Stimulated activated CD8-positive, alpha-beta memory T cell treated with anti-CD3 and anti-CD28 coated beads, Interleukin-15, amount 100 ng/mL, for 24 hours (primary cell): ENCODE measurements around the gene ABHD12B.
"Not testable (repeated sequence)": the region's sequence is repeated elsewhere in the genome, so short reads cannot be mapped to it uniquely, and the experiment has no call there.

Source experiments
- DNase-seq: peaks from one replicate; pipeline ENCODE4 v3.0.0-alpha.2; 2020; ENCODE audit warnings: low read depth

ABHD12B gene

DNA sequence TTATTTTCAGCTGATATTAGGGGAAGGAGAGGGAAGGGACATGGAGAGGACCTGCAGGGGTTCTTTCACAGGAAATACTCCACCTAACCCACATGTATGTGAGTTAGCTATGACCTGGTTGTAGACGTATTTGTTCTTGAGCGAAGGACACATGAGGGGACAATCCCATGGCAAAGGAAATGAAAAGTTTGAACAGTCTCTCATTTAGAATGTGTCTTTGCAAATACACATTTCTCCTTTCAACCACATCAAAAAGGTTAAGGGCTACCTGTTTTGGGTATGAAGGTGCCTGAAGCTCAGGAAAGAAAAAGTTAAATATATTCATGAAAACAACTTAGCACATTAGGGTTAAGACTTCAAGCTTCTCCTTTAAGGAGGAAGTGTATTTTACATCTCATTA, 65.0 kb downstream of the ABHD12B start:
- no peak for DNase-seq

DNA sequence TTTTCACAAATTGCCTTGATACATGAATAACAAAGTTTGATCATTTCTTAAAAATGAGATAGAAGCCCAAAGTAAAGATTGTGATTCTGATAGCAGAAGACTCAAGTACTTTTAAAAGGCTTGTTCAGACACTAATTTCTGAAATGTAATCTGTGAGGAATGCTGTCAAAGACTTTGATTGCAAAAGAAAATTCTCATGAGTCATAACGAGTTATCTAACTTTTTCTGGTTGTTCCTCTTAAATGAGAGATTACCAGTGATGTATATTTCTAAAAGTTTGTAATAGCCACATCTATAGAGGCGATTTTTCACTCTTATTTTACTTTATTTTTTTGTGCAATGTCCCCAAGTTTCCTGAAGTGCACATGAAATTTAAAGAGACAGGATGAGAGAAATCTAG, 65.5 kb downstream of the ABHD12B start:
- no peak for DNase-seq

DNA sequence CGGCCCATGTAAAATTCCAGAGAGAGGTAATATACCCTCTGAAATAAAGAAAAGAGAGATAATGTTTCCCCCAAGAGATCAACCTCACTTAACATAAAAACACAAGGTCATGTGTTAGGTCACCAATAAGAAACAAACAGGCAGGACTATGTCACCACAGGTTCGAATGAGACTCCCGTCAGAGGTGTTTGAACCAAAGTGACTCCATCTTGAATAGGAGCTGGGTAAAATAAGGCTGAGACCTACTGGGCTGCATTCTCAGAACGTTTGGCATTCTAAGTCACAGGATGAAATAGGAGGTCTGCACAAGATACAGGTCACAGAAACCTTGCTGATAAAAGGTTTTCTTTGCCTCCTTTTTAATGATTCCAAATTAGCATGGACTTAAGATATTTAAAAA, 65.9 kb downstream of the ABHD12B start:
- DNase-seq, result no peak

DNA sequence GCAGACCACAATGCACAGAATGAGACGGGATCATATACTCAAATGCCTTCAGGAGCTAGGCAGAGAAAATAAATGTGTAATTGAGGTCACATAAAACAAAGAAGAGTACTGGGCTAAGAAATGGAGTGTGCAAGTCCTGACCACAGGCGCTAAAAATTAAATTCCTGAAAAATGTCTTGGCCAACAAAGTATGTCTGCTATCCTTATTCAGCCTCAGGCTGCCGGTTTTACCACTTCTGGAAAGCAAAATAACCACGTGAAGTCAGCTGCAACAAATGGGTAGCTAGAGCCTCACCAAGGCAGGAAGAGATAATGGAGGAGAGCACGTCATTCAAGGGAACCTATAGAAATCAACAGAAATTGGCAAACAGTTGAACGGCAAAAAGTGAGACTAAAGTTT, 69.3 kb downstream of the ABHD12B start:
- no peak for DNase-seq

DNA sequence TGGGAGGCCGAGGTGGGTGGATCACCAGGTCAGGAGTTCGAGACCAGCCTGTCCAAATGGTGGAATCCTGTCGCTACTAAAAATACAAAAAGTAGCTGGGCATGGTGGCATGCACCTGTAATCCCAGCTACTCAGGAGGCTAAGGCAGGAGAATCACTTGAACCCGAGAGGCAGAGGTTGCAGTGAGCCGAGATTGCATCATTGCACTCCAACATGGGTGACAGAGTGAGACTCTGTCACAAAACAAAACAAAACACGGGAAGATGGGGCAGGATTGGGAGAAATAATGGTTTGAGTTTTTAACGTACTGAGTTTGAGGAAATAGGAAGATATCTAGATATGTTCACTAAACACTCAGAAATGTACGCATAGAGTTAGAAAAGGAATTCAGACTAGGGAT, 69.8 kb downstream of the ABHD12B start:
- DNase-seq, result not testable (repeated sequence)

DNA sequence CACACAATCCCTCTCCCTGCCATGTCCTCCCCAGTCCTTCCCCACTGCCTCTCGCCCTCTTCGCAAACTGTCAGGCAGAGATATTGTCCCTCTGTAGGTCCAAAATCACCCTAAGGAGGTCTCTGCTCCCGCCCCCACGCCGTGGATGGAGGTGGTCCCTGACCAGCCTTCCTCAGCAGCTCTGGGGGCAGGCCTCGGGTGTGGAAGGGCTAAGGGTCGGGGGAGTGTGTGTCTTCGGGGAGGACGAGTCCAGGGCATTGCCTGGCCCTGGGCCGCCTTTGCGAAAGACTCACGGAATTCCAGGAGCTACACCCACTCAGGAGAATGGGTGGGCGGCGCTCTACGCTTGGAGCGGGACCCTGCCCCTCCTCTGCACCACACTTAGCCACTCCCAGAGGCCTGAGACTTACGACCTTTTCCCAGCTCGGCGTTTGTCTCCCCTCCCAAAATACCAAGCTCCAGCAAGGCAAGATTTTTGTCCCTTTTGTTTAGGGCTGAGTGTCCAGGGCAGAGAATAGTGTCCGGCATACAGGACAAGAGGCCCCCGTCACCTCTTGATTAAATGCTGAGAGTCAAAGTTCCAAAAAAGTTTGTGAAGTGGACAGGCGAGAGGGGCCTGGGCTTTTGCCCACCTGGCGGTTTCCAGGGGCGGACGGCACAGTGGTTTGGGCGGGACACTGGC, 71.5 kb downstream of the ABHD12B start:
- no peak for DNase-seq

DNA sequence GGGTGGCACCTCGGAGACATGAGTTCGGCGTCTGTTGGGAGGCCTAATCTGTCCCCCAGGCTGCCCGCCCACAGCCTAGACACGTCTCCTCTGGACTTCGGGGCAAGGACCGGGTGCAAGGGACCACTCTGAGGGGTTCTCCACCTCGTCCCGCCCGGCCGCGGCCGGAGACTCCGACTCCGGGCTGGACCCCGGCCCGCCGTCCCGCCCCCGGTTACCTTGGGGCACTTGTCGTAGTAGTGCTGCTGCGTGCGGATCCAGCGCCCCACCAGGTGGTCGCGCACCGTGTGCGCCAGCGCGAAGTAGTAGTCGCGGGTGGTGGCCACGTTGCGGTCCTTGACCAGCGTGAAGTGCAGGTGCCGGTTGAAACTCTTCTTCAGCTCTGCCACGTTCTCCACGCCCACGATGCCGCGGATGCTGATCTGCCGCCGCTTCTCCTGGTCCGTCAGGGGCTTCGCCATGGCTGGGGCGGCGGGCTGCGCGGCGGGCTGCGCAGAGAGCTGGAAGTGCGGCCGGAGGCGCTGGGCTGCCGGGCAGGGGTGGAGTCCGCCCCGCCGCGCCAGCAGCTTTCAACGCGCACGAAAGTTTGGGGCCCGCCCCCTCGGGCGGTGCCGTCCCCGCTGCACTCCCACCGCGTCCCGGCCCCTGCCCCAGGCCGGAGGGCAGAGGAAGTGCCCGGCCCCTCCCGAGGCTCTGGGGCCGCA, 72.2 kb downstream of the ABHD12B start, which contains the start of gene PYGL:
Gene PYGL, minus strand, starts transcription at position 541 of the 704 bp plus-strand sequence. Its CDS starts 80 bp downstream, at position 461.
- no peak for DNase-seq

DNA sequence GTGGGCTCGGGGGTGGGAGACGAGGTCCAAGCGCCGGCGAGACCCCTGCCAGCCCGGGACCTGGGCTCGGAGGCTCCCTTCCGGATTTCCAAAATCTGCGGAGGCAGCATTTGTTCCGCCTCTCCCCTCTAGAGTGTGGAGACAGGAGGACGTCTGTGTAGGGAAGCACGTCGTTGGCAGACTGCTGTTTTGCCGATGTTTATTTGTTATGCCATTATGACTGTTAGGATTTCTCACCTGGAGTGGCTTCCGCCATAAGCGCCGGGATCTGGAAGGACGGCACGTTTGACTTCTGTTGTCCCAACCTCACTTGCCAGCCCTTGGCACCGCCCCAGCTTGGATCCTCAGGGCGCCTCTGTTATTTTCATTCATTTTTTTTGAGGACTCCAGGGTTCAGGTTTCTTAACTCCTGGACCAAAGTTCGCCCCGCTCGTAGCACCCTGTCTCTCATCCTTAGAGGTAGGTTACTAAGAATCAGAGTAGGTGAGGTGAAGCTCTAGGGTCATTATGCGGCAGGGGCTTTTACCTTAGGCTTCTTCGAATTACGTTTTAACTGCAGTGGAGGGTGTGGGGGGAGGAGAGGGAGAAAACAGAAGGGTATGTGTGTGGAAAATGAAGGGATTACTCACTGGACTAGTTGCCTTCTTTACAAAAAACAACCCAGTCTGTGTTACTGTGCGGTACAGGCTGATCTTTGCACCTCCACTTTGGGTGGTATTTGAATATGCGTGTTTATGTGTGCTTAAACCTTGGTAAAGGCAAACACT, 73.0 kb downstream of the ABHD12B start:
- DNase-seq, result no peak

DNA sequence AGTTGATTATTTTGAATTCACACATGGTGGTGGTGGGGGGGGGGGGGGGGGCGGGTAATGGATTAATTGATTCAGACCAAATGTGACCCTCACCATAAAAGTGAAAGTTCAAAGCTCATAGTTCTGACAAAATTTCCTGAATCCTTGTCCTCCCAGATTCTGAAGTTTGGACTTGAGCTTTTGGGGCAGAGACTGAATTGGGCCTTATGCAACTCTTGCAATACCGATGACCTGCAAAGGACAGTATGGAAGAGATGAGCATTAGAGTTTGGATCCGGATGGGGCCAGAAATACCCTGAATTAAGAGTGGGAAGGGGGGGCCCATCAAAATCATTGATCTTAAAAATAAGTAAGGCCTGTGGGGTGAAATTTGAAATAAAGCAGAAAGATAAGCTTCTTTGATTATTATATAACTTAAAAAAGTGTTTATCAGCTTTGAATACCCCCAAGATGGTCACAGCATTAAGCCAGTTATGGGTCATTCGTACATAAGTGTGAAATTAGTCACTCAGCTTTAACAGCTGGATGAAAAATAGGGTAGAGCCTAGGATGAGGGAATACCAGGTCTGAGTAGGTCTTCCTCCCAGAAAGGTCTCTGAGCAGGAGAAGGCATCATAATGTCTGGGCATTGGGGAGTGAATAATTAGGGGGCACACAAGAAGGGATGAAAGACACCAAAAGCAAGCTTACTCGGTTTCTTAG, 74.5 kb downstream of the ABHD12B start:
- no peak for DNase-seq

DNA sequence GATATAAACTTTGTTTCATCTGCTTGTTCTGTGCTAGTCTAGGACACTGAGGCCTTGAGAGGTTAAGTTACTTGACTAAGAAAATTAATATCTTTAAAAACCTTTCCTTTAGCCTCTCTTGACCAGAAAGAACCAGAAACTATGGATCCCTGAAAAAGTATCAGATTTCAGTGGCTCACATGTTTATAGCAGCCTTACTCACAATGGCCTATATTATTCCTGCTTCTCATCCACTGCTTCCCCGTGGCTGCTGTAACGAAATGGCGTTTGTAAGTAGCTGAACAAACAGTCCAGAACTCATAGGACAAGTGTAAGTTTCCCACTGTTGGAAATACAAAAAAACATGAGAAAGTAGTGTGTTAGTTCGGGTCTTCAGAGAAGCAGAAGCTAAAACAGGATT, 75.6 kb downstream of the ABHD12B start:
- no peak for DNase-seq

DNA sequence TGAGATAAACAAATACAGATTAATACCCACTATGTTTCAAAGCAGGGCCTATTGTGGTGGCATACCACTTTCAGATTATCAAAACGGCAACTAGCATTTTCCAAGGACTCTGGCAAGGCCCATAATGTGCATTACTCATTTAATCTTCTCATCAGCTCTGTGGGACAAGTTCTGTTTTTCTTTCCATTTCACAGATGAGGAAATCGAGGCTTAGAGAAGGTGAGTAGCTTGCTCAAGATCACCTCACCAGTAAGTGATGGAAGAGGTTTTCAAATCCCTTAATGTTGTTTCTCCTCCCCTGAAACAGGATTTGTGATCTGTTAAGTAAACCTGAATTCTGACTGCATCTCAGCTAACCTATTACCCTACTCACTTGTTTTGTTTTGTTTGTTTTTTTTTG, 76.4 kb downstream of the ABHD12B start:
- DNase-seq, result no peak

DNA sequence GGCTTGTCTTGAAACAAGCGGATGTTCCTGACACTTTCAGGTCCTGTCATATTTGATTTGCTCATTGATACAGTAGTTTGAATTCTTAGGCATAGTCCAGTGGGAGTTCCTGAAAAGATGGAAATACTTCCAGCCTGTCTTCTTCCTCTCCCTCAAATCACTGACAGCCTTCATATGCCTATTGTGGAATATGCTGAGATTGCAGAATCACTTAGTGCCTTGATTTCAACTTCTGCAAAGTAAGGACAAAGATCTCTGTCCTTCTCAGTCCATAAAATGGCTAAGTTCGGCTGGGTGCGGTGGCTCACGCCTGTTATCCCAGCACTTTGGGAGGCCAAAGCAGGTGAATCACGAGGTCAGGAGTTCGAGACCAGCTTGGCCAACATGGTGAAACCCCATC, 79.2 kb downstream of the ABHD12B start:
- no peak for DNase-seq

DNA sequence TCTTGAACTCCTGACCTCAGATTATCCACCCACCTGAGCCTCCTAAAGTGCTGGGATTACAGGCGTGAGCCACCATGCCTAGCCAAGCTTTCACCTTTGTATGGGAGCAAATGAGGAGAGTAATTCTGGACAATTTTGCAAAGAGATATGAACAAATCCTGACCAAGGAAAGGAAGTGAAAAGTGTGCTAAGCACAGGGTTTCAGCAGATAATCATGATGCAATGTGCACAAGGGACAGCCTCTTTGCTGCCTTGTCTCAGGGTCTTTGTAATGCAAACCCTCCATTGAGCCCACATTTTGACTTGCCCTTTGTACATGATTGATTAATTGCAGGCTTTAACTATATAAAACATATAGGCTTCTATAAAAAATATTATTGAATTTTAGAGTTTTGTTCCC, 81.6 kb downstream of the ABHD12B start:
- DNase-seq, result no peak
